Measurements from ENCODE around the gene MUC2.

MUC2 gene

GRCh38 chr11:1035577-1036283 is 38.9 kb upstream of the MUC2 start:
- Histone ChIP-seq H3K9ac (ENCODE audit: low read length) (no peak overlapping the region), H2BK12ac (ENCODE audit: low read length) (no peak overlapping the region), H3K79me2 (ENCODE audit: control insufficient read depth, insufficient read depth, low read length, poor library complexity) (no peaks in the 10 kb centered on the region), H3K27ac (ENCODE audit: low read depth, low read length) (no peak overlapping the region), H4K8ac (ENCODE audit: low read depth, low read length) (no peak overlapping the region), H3K36me3 (ENCODE audit: control insufficient read depth in 1 of 2, insufficient read depth in 2 of 2, low read length in 2 of 2) (no peaks in the 10 kb centered on the region), H3K4ac (ENCODE audit: low read depth, low read length) (no peak overlapping the region), H3K4me3 (ENCODE audit: low read depth, low read length) (no peak overlapping the region), H2AFZ (ENCODE audit: insufficient read depth, low read length, poor library complexity) (no peak overlapping the region), H3K4me1 (ENCODE audit: control insufficient read depth in 1 of 2, insufficient read depth in 2 of 2, low read length in 2 of 2) (no peaks in the 10 kb centered on the region), H2BK5ac (ENCODE audit: low read depth, low read length, poor library complexity) (no peak overlapping the region), H3K18ac (ENCODE audit: low read length) (no peak overlapping the region), H2BK120ac (ENCODE audit: insufficient read depth, low read length, poor library complexity) (no peak overlapping the region), H3K23ac (ENCODE audit: low read length) (no peak overlapping the region), H2AK5ac (ENCODE audit: low read length) (no peak overlapping the region), H3K14ac (ENCODE audit: low read length) (no peak overlapping the region), H4K12ac (ENCODE audit: low read depth, low read length) (no peak overlapping the region), H3K27me3 (ENCODE audit: insufficient read depth, low read length) (no peaks in the 10 kb centered on the region), H4K91ac (ENCODE audit: low read depth, low read length) (no peak overlapping the region), H3K9me3 (ENCODE audit: insufficient read depth, low read depth, low read length) (peaks cover 13% of the 10 kb centered on the region), H3K79me1 (ENCODE audit: low read length) (no peaks in the 10 kb centered on the region), H3K4me2 (ENCODE audit: low read length) (no peak overlapping the region)
- no peak for DNase-seq
- no CpG with 5 or more reads among the region's 29 CpGs for WGBS (ENCODE audit: extremely low coverage, insufficient coverage, insufficient read length)

- no peak within 1 kb of the TSS for H4K12ac ChIP-seq (ENCODE audit: low read depth, low read length)
- no peak within 1 kb of the TSS for H2AFZ ChIP-seq (ENCODE audit: insufficient read depth, low read length, poor library complexity)
- no peak within 1 kb of the TSS for H3K23ac ChIP-seq (ENCODE audit: low read length)
- no peak within 1 kb of the TSS for H3K9ac ChIP-seq (ENCODE audit: low read length)
- no peak within 1 kb of the TSS for H2BK120ac ChIP-seq (ENCODE audit: insufficient read depth, low read length, poor library complexity)
- H2AK5ac ChIP-seq (ENCODE audit: low read length): no peak within 1 kb of the TSS
- WGBS (ENCODE audit: extremely low coverage, insufficient coverage, insufficient read length): no CpG with 5 or more reads among the region's 42 CpGs
- DNase-seq: no peak
- no peaks in the 10 kb centered on the region for H3K36me3 ChIP-seq (ENCODE audit: control insufficient read depth in 1 of 2, insufficient read depth in 2 of 2, low read length in 2 of 2)
- H3K79me1 ChIP-seq (ENCODE audit: low read length): no peaks in the 10 kb centered on the region
- H4K91ac ChIP-seq (ENCODE audit: low read depth, low read length): no peak within 1 kb of the TSS
- no peak within 1 kb of the TSS for H3K27ac ChIP-seq (ENCODE audit: low read depth, low read length)
- H3K79me2 ChIP-seq (ENCODE audit: control insufficient read depth, insufficient read depth, low read length, poor library complexity): no peaks in the 10 kb centered on the region
- H2BK5ac ChIP-seq (ENCODE audit: low read depth, low read length, poor library complexity): no peak within 1 kb of the TSS
- H3K14ac ChIP-seq (ENCODE audit: low read length): no peak within 1 kb of the TSS
- H3K4me1 ChIP-seq (ENCODE audit: control insufficient read depth in 1 of 2, insufficient read depth in 2 of 2, low read length in 2 of 2): no peaks in the 10 kb centered on the region
- no peak within 1 kb of the TSS for H4K8ac ChIP-seq (ENCODE audit: low read depth, low read length)
- no peak within 1 kb of the TSS for H3K4me2 ChIP-seq (ENCODE audit: low read length)
- H3K4ac ChIP-seq (ENCODE audit: low read depth, low read length): no peak within 1 kb of the TSS
- H3K18ac ChIP-seq (ENCODE audit: low read length): no peak within 1 kb of the TSS
- no peaks in the 10 kb centered on the region for H3K27me3 ChIP-seq (ENCODE audit: insufficient read depth, low read length)
- peaks cover 13% of the 10 kb centered on the region for H3K9me3 ChIP-seq (ENCODE audit: insufficient read depth, low read depth, low read length)
- no peak within 1 kb of the TSS for H3K4me3 ChIP-seq (ENCODE audit: low read depth, low read length)
- H2BK12ac ChIP-seq (ENCODE audit: low read length): no peak within 1 kb of the TSS
Observed at GRCh38 chr11:1036303-1036923, 38.3 kb upstream of the MUC2 start, which contains the start of gene MUC6. MUC6 (minus strand) TSS chr11:1036718; CDS start chr11:1036655, 63 bp downstream.

- Histone ChIP-seq H2AK5ac (ENCODE audit: low read length) (no peak overlapping the region), H3K27me3 (ENCODE audit: insufficient read depth, low read length) (no peaks in the 10 kb centered on the region), H4K91ac (ENCODE audit: low read depth, low read length) (no peak overlapping the region), H3K79me1 (ENCODE audit: low read length) (no peaks in the 10 kb centered on the region), H3K4me1 (ENCODE audit: control insufficient read depth in 1 of 2, insufficient read depth in 2 of 2, low read length in 2 of 2) (no peaks in the 10 kb centered on the region), H3K4me3 (ENCODE audit: low read depth, low read length) (no peak overlapping the region), H3K9me3 (ENCODE audit: insufficient read depth, low read depth, low read length) (peaks cover 13% of the 10 kb centered on the region), H3K36me3 (ENCODE audit: control insufficient read depth in 1 of 2, insufficient read depth in 2 of 2, low read length in 2 of 2) (no peaks in the 10 kb centered on the region), H4K8ac (ENCODE audit: low read depth, low read length) (no peak overlapping the region), H2BK12ac (ENCODE audit: low read length) (no peak overlapping the region), H3K18ac (ENCODE audit: low read length) (no peak overlapping the region), H3K14ac (ENCODE audit: low read length) (no peak overlapping the region), H3K4me2 (ENCODE audit: low read length) (no peak overlapping the region), H4K12ac (ENCODE audit: low read depth, low read length) (no peak overlapping the region), H2AFZ (ENCODE audit: insufficient read depth, low read length, poor library complexity) (no peak overlapping the region), H3K4ac (ENCODE audit: low read depth, low read length) (no peak overlapping the region), H3K27ac (ENCODE audit: low read depth, low read length) (no peak overlapping the region), H3K79me2 (ENCODE audit: control insufficient read depth, insufficient read depth, low read length, poor library complexity) (no peaks in the 10 kb centered on the region), H3K23ac (ENCODE audit: low read length) (no peak overlapping the region), H3K9ac (ENCODE audit: low read length) (no peak overlapping the region), H2BK5ac (ENCODE audit: low read depth, low read length, poor library complexity) (no peak overlapping the region), H2BK120ac (ENCODE audit: insufficient read depth, low read length, poor library complexity) (no peak overlapping the region)
- WGBS (ENCODE audit: extremely low coverage, insufficient coverage, insufficient read length): no CpG with 5 or more reads among the region's 13 CpGs
- no peak for DNase-seq
Observed at GRCh38 chr11:1036931-1037330, 37.7 kb upstream of the MUC2 start.

GRCh38 chr11:1037506-1038055 is 37.1 kb upstream of the MUC2 start:
- Histone ChIP-seq H2BK120ac (ENCODE audit: insufficient read depth, low read length, poor library complexity) (no peak overlapping the region), H3K18ac (ENCODE audit: low read length) (no peak overlapping the region), H3K9ac (ENCODE audit: low read length) (no peak overlapping the region), H3K4me1 (ENCODE audit: control insufficient read depth in 1 of 2, insufficient read depth in 2 of 2, low read length in 2 of 2) (no peaks in the 10 kb centered on the region), H3K27ac (ENCODE audit: low read depth, low read length) (no peak overlapping the region), H3K23ac (ENCODE audit: low read length) (no peak overlapping the region), H2BK5ac (ENCODE audit: low read depth, low read length, poor library complexity) (no peak overlapping the region), H3K4ac (ENCODE audit: low read depth, low read length) (no peak overlapping the region), H3K4me2 (ENCODE audit: low read length) (no peak overlapping the region), H2AK5ac (ENCODE audit: low read length) (no peak overlapping the region), H2BK12ac (ENCODE audit: low read length) (no peak overlapping the region), H3K4me3 (ENCODE audit: low read depth, low read length) (no peak overlapping the region), H4K91ac (ENCODE audit: low read depth, low read length) (no peak overlapping the region), H3K27me3 (ENCODE audit: insufficient read depth, low read length) (no peaks in the 10 kb centered on the region), H2AFZ (ENCODE audit: insufficient read depth, low read length, poor library complexity) (no peak overlapping the region), H3K79me1 (ENCODE audit: low read length) (no peaks in the 10 kb centered on the region), H3K14ac (ENCODE audit: low read length) (no peak overlapping the region), H4K12ac (ENCODE audit: low read depth, low read length) (no peak overlapping the region), H3K9me3 (ENCODE audit: insufficient read depth, low read depth, low read length) (peaks cover 7% of the 10 kb centered on the region), H4K8ac (ENCODE audit: low read depth, low read length) (no peak overlapping the region), H3K79me2 (ENCODE audit: control insufficient read depth, insufficient read depth, low read length, poor library complexity) (no peaks in the 10 kb centered on the region), H3K36me3 (ENCODE audit: control insufficient read depth in 1 of 2, insufficient read depth in 2 of 2, low read length in 2 of 2) (no peaks in the 10 kb centered on the region)
- no peak for DNase-seq
- no CpG with 5 or more reads among the region's 26 CpGs for WGBS (ENCODE audit: extremely low coverage, insufficient coverage, insufficient read length)
